PC-3 (cell line): ENCODE measurements around the gene MAGEA9. TPM values are rescaled to one million over a fixed set of nuclear protein-coding genes. Genes with fewer than 3 reads are reported as not detected.

Source experiments
- ATAC-seq: fragments of 200-7000 bp; cut with Tn5 transposase; 2 replicates; pipeline ENCODE4 v1.9.1; 2020; ENCODE audit warnings: mild to moderate bottlenecking, moderate library complexity
- BruUV-seq: library from RNA; stranded (reverse); fragments of 400-500 nt; replicated peaks from 2 replicates; lab custom pipeline; 2021; lab: Mats Ljungman, UMichigan
- CTCF ChIA-PET: fragments of 300-600 bp; sonication (Branson Sonifier 250); formaldehyde crosslinking; loops from one replicate; lab custom pipeline; 2022; ENCODE audit warnings: antibody characterized with exemption; lab: Charles Lee
- POLR2A ChIA-PET: fragments of 300-600 bp; sonication (Branson Sonifier 250); formaldehyde crosslinking; loops from one replicate; lab custom pipeline; 2022; ENCODE audit warnings: antibody characterized with exemption; ENCODE audit not compliant: unreplicated experiment; lab: Charles Lee
- DNase-seq: peaks from one replicate; pipeline ENCODE4 v3.0.0-alpha.2; 2015
- H2AFZ ChIP-seq: fragments of 300-600 bp; sonication (generic); 2 replicates; pipeline ENCODE4 v1.6.0; 2016; ENCODE audit warnings: antibody characterized with exemption, low read length
- H3F3A ChIP-seq: fragments of 300-600 bp; sonication (generic); one replicate; pipeline ENCODE4 v1.6.0; 2017; ENCODE audit warnings: antibody characterized with exemption, low read length, control low read depth, mild to moderate bottlenecking; ENCODE audit not compliant: unreplicated experiment
- H3K27ac ChIP-seq: fragments of 300-600 bp; sonication (generic); 2 replicates; pipeline ENCODE4 v1.5.1; 2016; ENCODE audit warnings: mild to moderate bottlenecking, low read length
- H3K27me3 ChIP-seq: fragments of 300-600 bp; sonication (generic); 2 replicates; pipeline ENCODE4 v1.6.1; 2016; ENCODE audit warnings: low read length, mixed read lengths
- H3K36me3 ChIP-seq: fragments of 300-600 bp; sonication (generic); 2 replicates; pipeline ENCODE4 v1.6.1; 2016; ENCODE audit warnings: low read depth, mixed run types, low read length, mixed read lengths
- H3K4me1 ChIP-seq: fragments of 300-600 bp; sonication (generic); 2 replicates; pipeline ENCODE4 v1.5.1; 2016; ENCODE audit warnings: low read length; ENCODE audit not compliant: insufficient read depth
- H3K4me2 ChIP-seq: fragments of 300-600 bp; sonication (generic); 2 replicates; pipeline ENCODE4 v1.6.0; 2016; ENCODE audit warnings: low read length
- H3K4me3 ChIP-seq: fragments of 300-600 bp; sonication (generic); 2 replicates; pipeline ENCODE4 v1.5.1; 2016; ENCODE audit warnings: mild to moderate bottlenecking, low read length, mixed read lengths
- H3K79me2 ChIP-seq: fragments of 300-600 bp; sonication (generic); 2 replicates; pipeline ENCODE4 v1.6.1; 2017; ENCODE audit warnings: low read length, mixed read lengths
- H3K9ac ChIP-seq: fragments of 300-600 bp; sonication (generic); 2 replicates; pipeline ENCODE4 v1.6.0; 2016; ENCODE audit warnings: mild to moderate bottlenecking, low read length
- H3K9me2 ChIP-seq: fragments of 300-600 bp; sonication (generic); replicated peaks from 2 replicates; pipeline ENCODE4 v1.6.1; 2016; ENCODE audit warnings: mixed run types, low read length, mixed read lengths
- H3K9me3 ChIP-seq: fragments of 300-600 bp; sonication (generic); 2 replicates; pipeline ENCODE4 v1.6.1; 2016; ENCODE audit warnings: low read length, mixed read lengths
- H4K20me1 ChIP-seq: fragments of 300-600 bp; sonication (generic); 2 replicates; pipeline ENCODE4 v1.6.1; 2016; ENCODE audit warnings: low read length, mixed read lengths
- EZH2 ChIP-seq: fragments of 300-600 bp; sonication (generic); IDR thresholded peaks from one replicate; pipeline ENCODE4 v1.6.1; 2017; ENCODE audit warnings: antibody characterized with exemption, mild to moderate bottlenecking, low read length; ENCODE audit not compliant: unreplicated experiment
- EZH2phosphoT487 ChIP-seq: fragments of 300-600 bp; sonication (generic); IDR thresholded peaks from 2 replicates; pipeline ENCODE4 v1.6.1; 2018; ENCODE audit warnings: mild to moderate bottlenecking, antibody characterized with exemption, low read length, borderline replicate concordance
- intact Hi-C: fragments of 100-400 bp; cut with micrococcal nuclease; formaldehyde crosslinking; loops from 2 replicates; pipeline ENCODE4 v1.9.0; 2023
- total RNA-seq: library from RNA; depleted of rRNA; stranded (reverse); fragments of >200 nt; gene quantifications from 2 replicates; pipeline ENCODE4 v1.2.3, GENCODE V29; 2014
- TF ChIP-seq, protein P1 (sequence below): fragments of 300-600 bp; sonication (generic); conservative IDR thresholded peaks from 2 replicates; pipeline ENCODE4 v1.5.1; 2017; ENCODE audit warnings: antibody characterized with exemption, low read depth, mild to moderate bottlenecking, low read length

MAGEA9 gene
- total RNA-seq, 1 experiment from 2014 or later = not detected

GRCh38 chrX:149799095-149799714, 17.5 kb downstream of the MAGEA9 start:
- Histone ChIP-seq H3K79me2 (no peaks in the 10 kb centered on the region), H3F3A (no peaks in the 10 kb centered on the region), H3K4me1 (no peaks in the 10 kb centered on the region), H3K4me3 (no peak overlapping the region), H3K36me3 (no peaks in the 10 kb centered on the region), H3K27ac (no peak overlapping the region), H3K9me3 (no peaks in the 10 kb centered on the region), H3K9me2 (no peaks in the 10 kb centered on the region), H4K20me1 (no peaks in the 10 kb centered on the region), H2AFZ (no peak overlapping the region), H3K4me2 (no peak overlapping the region), H3K9ac (no peak overlapping the region), H3K27me3 (peaks cover 60% of the 10 kb centered on the region)
- intact Hi-C loops = no loop called here
- no TSS peak for BruUV-seq
- ATAC-seq (no peak), DNase-seq (no peak)
- TF ChIP-seq EZH2phosphoT487 = no peak
- TF ChIP-seq, protein P1, sequence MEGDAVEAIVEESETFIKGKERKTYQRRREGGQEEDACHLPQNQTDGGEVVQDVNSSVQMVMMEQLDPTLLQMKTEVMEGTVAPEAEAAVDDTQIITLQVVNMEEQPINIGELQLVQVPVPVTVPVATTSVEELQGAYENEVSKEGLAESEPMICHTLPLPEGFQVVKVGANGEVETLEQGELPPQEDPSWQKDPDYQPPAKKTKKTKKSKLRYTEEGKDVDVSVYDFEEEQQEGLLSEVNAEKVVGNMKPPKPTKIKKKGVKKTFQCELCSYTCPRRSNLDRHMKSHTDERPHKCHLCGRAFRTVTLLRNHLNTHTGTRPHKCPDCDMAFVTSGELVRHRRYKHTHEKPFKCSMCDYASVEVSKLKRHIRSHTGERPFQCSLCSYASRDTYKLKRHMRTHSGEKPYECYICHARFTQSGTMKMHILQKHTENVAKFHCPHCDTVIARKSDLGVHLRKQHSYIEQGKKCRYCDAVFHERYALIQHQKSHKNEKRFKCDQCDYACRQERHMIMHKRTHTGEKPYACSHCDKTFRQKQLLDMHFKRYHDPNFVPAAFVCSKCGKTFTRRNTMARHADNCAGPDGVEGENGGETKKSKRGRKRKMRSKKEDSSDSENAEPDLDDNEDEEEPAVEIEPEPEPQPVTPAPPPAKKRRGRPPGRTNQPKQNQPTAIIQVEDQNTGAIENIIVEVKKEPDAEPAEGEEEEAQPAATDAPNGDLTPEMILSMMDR = no peak
- TF ChIP-seq EZH2 = no peak
- CTCF ChIA-PET = no interaction called here
- POLR2A ChIA-PET = no interaction called here

- TF ChIP-seq EZH2 = no peak
- Histone ChIP-seq H3F3A (no peaks in the 10 kb centered on the region), H3K4me1 (no peaks in the 10 kb centered on the region), H3K79me2 (no peaks in the 10 kb centered on the region), H3K36me3 (no peaks in the 10 kb centered on the region), H3K27me3 (peaks cover 60% of the 10 kb centered on the region), H3K9ac (no peak overlapping the region), H2AFZ (no peak overlapping the region), H3K9me3 (no peaks in the 10 kb centered on the region), H3K27ac (no peak overlapping the region), H3K4me2 (no peak overlapping the region), H3K9me2 (no peaks in the 10 kb centered on the region), H4K20me1 (no peaks in the 10 kb centered on the region), H3K4me3 (no peak overlapping the region)
- POLR2A ChIA-PET = no interaction called here
- BruUV-seq = no TSS peak
- CTCF ChIA-PET = no interaction called here
- intact Hi-C loops = no loop called here
- DNase-seq (no peak), ATAC-seq (no peak)
Observed at GRCh38 chrX:149799938-149800337, 18.2 kb downstream of the MAGEA9 start.

GRCh38 chrX:149803458-149804062, 21.8 kb downstream of the MAGEA9 start:
- no peaks in the 10 kb centered on the region for H3K9me2 ChIP-seq
- DNase-seq (no peak), ATAC-seq (no peak)
- ChIA-PET CTCF (no interaction called here), POLR2A (no interaction called here)
- no peaks in the 10 kb centered on the region for H3K36me3 ChIP-seq
- no peak overlapping the region for H3K4me2 ChIP-seq
- TF ChIP-seq EZH2phosphoT487 (no peak), EZH2 (no peak)
- TF ChIP-seq, protein P1 = no peak
- peaks cover 46% of the 10 kb centered on the region for H3K27me3 ChIP-seq
- H3F3A ChIP-seq = no peaks in the 10 kb centered on the region
- BruUV-seq = no TSS peak
- H3K4me1 ChIP-seq = no peaks in the 10 kb centered on the region
- no peaks in the 10 kb centered on the region for H4K20me1 ChIP-seq
- intact Hi-C loops = no loop called here
- H3K4me3 ChIP-seq = no peak overlapping the region
- no peaks in the 10 kb centered on the region for H3K9me3 ChIP-seq
- H2AFZ ChIP-seq = no peak overlapping the region
- no peak overlapping the region for H3K9ac ChIP-seq
- H3K79me2 ChIP-seq = no peaks in the 10 kb centered on the region
- H3K27ac ChIP-seq = no peak overlapping the region
